SU-DHL-6 (cell line): ENCODE measurements around the gene SEMA4D.

Experiments used
- H2AFZ ChIP-seq: fragments of 200-600 bp; sonication (generic); 2 replicates; pipeline ENCODE4 v1.6.1; 2014; ENCODE audit warnings: low read depth, mild to moderate bottlenecking, moderate library complexity, mixed read lengths, antibody characterized with exemption, low read length; ENCODE audit not compliant: severe bottlenecking
- H3F3A ChIP-seq: fragments of 200-600 bp; shearing (Covaris generic); 2 replicates; pipeline ENCODE4 v1.6.0; 2016; ENCODE audit warnings: antibody characterized with exemption, mild to moderate bottlenecking; ENCODE audit not compliant: insufficient read depth
- H3K27ac ChIP-seq: fragments of 200-600 bp; sonication (generic); 2 replicates; pipeline ENCODE4 v1.5.1; 2016; ENCODE audit warnings: low read depth, mild to moderate bottlenecking, low read length, moderate library complexity, mixed read lengths
- H3K27me3 ChIP-seq: fragments of 200-600 bp; sonication (generic), shearing (Covaris generic); 2 replicates; pipeline ENCODE4 v1.6.0; 2014; ENCODE audit warnings: mild to moderate bottlenecking, low read length
- H3K36me3 ChIP-seq: fragments of 200-600 bp; sonication (generic); 2 replicates; pipeline ENCODE4 v1.6.1; 2014; ENCODE audit warnings: mild to moderate bottlenecking, low read length, mixed read lengths
- H3K4me2 ChIP-seq: fragments of 300-600, 200-600 bp; shearing (Covaris generic), sonication (generic); 2 replicates; pipeline ENCODE4 v1.6.0; 2014; ENCODE audit warnings: low read length, low read depth, mild to moderate bottlenecking; ENCODE audit not compliant: poor library complexity, severe bottlenecking
- H3K4me3 ChIP-seq: fragments of 200-600 bp; sonication (generic); 2 replicates; pipeline ENCODE4 v1.5.1; 2014; ENCODE audit warnings: antibody characterized with exemption, low read length, mild to moderate bottlenecking, mixed read lengths; ENCODE audit not compliant: insufficient read depth, poor library complexity, severe bottlenecking
- H3K79me2 ChIP-seq: fragments of 200-600 bp; sonication (generic); 2 replicates; pipeline ENCODE4 v1.6.1; 2014; ENCODE audit warnings: mild to moderate bottlenecking, low read length, moderate library complexity; ENCODE audit not compliant: insufficient read depth
- H3K9ac ChIP-seq: fragments of 200-600 bp; sonication (generic); 2 replicates; pipeline ENCODE4 v1.7.0; 2014; ENCODE audit warnings: mild to moderate bottlenecking, low read length
- H3K9me2 ChIP-seq: fragments of 200-600 bp; sonication (generic); replicated peaks from 2 replicates; pipeline ENCODE4 v1.6.1; 2014; ENCODE audit warnings: low read length; ENCODE audit not compliant: insufficient read depth
- H3K9me3 ChIP-seq: fragments of 200-600 bp; sonication (generic); 2 replicates; pipeline ENCODE4 v1.6.1; 2014; ENCODE audit warnings: low read length, mixed read lengths; ENCODE audit not compliant: insufficient read depth
- H4K20me1 ChIP-seq: fragments of 200-600 bp; sonication (generic); 2 replicates; pipeline ENCODE4 v1.6.1; 2014; ENCODE audit warnings: low read depth, mild to moderate bottlenecking, antibody characterized with exemption, low read length, moderate library complexity, mixed read lengths
- CTCF ChIP-seq: fragments of 200-600 bp; sonication (generic); IDR thresholded peaks from one replicate; pipeline ENCODE4 v1.5.1; 2017; ENCODE audit warnings: antibody characterized with exemption, mild to moderate bottlenecking, low read length, moderate library complexity; ENCODE audit not compliant: insufficient read depth, poor library complexity, severe bottlenecking
- EZH2phosphoT487 ChIP-seq: fragments of 200-600 bp; sonication (generic), shearing (Covaris generic); conservative IDR thresholded peaks from 2 replicates; pipeline ENCODE4 v1.6.1; 2018; ENCODE audit warnings: mild to moderate bottlenecking, antibody characterized with exemption, low read length, moderate library complexity, mixed read lengths

The SEMA4D gene

GRCh38 chr9:89408628-89409101, 89.2 kb downstream of the SEMA4D start:
- no peak overlapping the region for H3K9ac ChIP-seq

GRCh38 chr9:89407070-89407469, 90.8 kb downstream of the SEMA4D start:
- no peaks in the 10 kb centered on the region for H3K9me3 ChIP-seq
- no peak overlapping the region for H3K9ac ChIP-seq
- no peaks in the 10 kb centered on the region for H3K79me2 ChIP-seq
- no peaks in the 10 kb centered on the region for H3K9me2 ChIP-seq
- no peak overlapping the region for H2AFZ ChIP-seq
- no peak overlapping the region for H3K27ac ChIP-seq
- H3K27me3 ChIP-seq = no peaks in the 10 kb centered on the region
- H3K4me3 ChIP-seq = no peak overlapping the region
- no peaks in the 10 kb centered on the region for H3K36me3 ChIP-seq
- no peak for TF ChIP-seq EZH2phosphoT487
- no peak for TF ChIP-seq CTCF
- H3K4me2 ChIP-seq = no peak overlapping the region
- H3F3A ChIP-seq = no peaks in the 10 kb centered on the region
- no peaks in the 10 kb centered on the region for H4K20me1 ChIP-seq

More at GRCh38 chr9:89408628-89409101, 89.2 kb downstream of the SEMA4D start:
- Histone ChIP-seq H3K9me3 (no peaks in the 10 kb centered on the region), H3K36me3 (no peaks in the 10 kb centered on the region), H3K9me2 (no peaks in the 10 kb centered on the region), H3K27ac (no peak overlapping the region), H4K20me1 (no peaks in the 10 kb centered on the region), H2AFZ (no peak overlapping the region), H3K4me3 (no peak overlapping the region), H3K27me3 (no peaks in the 10 kb centered on the region), H3K79me2 (no peaks in the 10 kb centered on the region), H3K4me2 (no peak overlapping the region), H3F3A (no peaks in the 10 kb centered on the region)
- TF ChIP-seq CTCF (no peak), EZH2phosphoT487 (no peak)

- Histone ChIP-seq H3F3A (no peaks in the 10 kb centered on the region), H2AFZ (no peak overlapping the region), H3K27ac (no peak overlapping the region), H3K79me2 (no peaks in the 10 kb centered on the region), H3K9ac (no peak overlapping the region), H3K36me3 (no peaks in the 10 kb centered on the region), H3K9me3 (no peaks in the 10 kb centered on the region), H4K20me1 (no peaks in the 10 kb centered on the region), H3K4me2 (no peak overlapping the region), H3K4me3 (no peak overlapping the region), H3K27me3 (no peaks in the 10 kb centered on the region), H3K9me2 (no peaks in the 10 kb centered on the region)
- TF ChIP-seq EZH2phosphoT487 = no peak
- TF ChIP-seq CTCF = no peak
Observed at GRCh38 chr9:89405826-89406225, 92.1 kb downstream of the SEMA4D start.

- Histone ChIP-seq H3K4me2 (no peak overlapping the region), H4K20me1 (no peaks in the 10 kb centered on the region), H2AFZ (no peak overlapping the region), H3K9ac (no peak overlapping the region), H3K27me3 (no peaks in the 10 kb centered on the region), H3K9me3 (no peaks in the 10 kb centered on the region), H3K36me3 (no peaks in the 10 kb centered on the region), H3F3A (no peaks in the 10 kb centered on the region), H3K27ac (no peak overlapping the region), H3K4me3 (no peak overlapping the region), H3K79me2 (no peaks in the 10 kb centered on the region), H3K9me2 (no peaks in the 10 kb centered on the region)
- TF ChIP-seq CTCF (no peak), EZH2phosphoT487 (no peak)
Observed at GRCh38 chr9:89404074-89404473, 93.8 kb downstream of the SEMA4D start.
